ENCODE results near the gene C1orf21.

DNA sequence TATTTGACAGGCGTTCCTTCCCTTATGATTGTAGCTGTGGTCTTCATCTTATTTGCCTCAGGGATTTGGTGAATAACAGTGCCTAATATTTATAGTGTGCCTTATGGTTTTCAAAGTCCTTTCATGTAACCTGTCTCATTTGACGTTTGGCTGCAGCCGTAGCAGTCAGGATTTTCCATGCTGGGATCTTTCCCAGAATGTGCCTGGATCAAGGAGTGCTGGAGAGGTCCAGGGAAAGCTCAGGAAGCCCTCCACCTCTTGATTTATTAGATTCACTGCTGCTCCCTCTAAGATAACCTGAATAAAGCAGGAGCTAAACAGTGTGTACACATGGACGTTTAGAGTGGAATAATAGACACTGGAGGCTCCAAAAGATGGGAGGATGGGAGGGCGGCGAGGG lies 5.2 kb downstream of the C1orf21 start:
- TF ChIP-seq NFYB (CRISPR knock-in tag; conservative IDR thresholded peaks at IDR 0.05; ENCODE audit: low read depth) (no peak), KAT7 (CRISPR knock-in tag; IDR thresholded peaks at IDR 0.05; ENCODE audit: borderline replicate concordance) (no peak), SP1 (CRISPR knock-in tag; conservative IDR thresholded peaks at IDR 0.05) (no peak)
- TF ChIP-seq, protein P1, sequence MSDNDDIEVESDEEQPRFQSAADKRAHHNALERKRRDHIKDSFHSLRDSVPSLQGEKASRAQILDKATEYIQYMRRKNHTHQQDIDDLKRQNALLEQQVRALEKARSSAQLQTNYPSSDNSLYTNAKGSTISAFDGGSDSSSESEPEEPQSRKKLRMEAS (CRISPR knock-in tag; IDR thresholded peaks at IDR 0.05): no peak
- TF ChIP-seq, protein P2, sequence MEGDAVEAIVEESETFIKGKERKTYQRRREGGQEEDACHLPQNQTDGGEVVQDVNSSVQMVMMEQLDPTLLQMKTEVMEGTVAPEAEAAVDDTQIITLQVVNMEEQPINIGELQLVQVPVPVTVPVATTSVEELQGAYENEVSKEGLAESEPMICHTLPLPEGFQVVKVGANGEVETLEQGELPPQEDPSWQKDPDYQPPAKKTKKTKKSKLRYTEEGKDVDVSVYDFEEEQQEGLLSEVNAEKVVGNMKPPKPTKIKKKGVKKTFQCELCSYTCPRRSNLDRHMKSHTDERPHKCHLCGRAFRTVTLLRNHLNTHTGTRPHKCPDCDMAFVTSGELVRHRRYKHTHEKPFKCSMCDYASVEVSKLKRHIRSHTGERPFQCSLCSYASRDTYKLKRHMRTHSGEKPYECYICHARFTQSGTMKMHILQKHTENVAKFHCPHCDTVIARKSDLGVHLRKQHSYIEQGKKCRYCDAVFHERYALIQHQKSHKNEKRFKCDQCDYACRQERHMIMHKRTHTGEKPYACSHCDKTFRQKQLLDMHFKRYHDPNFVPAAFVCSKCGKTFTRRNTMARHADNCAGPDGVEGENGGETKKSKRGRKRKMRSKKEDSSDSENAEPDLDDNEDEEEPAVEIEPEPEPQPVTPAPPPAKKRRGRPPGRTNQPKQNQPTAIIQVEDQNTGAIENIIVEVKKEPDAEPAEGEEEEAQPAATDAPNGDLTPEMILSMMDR (IDR thresholded peaks at IDR 0.05): no peak

Data from WTC11 (cell line).